B cell (primary cell): ENCODE measurements around the gene ATP8A2. TPM values are rescaled to one million over a fixed set of nuclear protein-coding genes. Genes with fewer than 3 reads are reported as not detected.

Experiments used
- ATAC-seq: fragments of 200-7000 bp; cut with Tn5 transposase; one replicate; pipeline ENCODE4 v1.10.0; 2021; ENCODE audit warnings: low read depth, mild to moderate bottlenecking, moderate number of reproducible peaks, moderate library complexity
- CTCF ChIA-PET: fragments of 350-600 bp; sonication (Branson Sonifier 250); formaldehyde crosslinking; loops from one replicate; lab custom pipeline; 2021; ENCODE audit warnings: antibody characterized with exemption, inconsistent platforms; lab: Charles Lee
- POLR2A ChIA-PET: fragments of 350-600 bp; sonication (Branson Sonifier 250); formaldehyde crosslinking; loops from one replicate; lab custom pipeline; 2021; ENCODE audit warnings: antibody characterized with exemption; lab: Charles Lee
- DNase-seq: peaks from one replicate; pipeline ENCODE4 v3.0.0; 2013
- H2AFZ ChIP-seq: 2 replicates; pipeline ENCODE4 v1.6.1; 2012; ENCODE audit warnings: mild to moderate bottlenecking, low read depth, low read length; ENCODE audit not compliant: insufficient read depth, poor library complexity, severe bottlenecking
- H3K27ac ChIP-seq, 2 donors: 1 replicate in 1 of 2; 2 replicates in 1 of 2; pipeline ENCODE4 v1.5.1; 2012 to 2013; ENCODE audit warnings: low read length in 2 of 2, mild to moderate bottlenecking in 2 of 2, moderate library complexity in 1 of 2
- H3K27me3 ChIP-seq, 4 experiments: fragments of 200-600 bp in 1 of 4; sonication (generic) in 1 of 4; replicated peaks in 1 of 4; 1 replicate in 2 of 4; 2 replicates in 2 of 4; pipeline versions ENCODE4 v1.6.1 to v1.7.0; 2013 to 2016; ENCODE audit warnings: low read length in 3 of 4, mild to moderate bottlenecking in 2 of 4, mixed read lengths in 1 of 4, moderate library complexity in 1 of 4; ENCODE audit not compliant: insufficient read depth in 4 of 4, control insufficient read depth in 3 of 4; ENCODE audit errors: control extremely low read depth in 1 of 4
- H3K36me3 ChIP-seq, 2 experiments: replicated peaks in 1 of 2; 1 replicate in 1 of 2; 2 replicates in 1 of 2; pipeline versions ENCODE4 v1.6.1 to v1.7.1; 2013; ENCODE audit warnings: low read length in 1 of 2; ENCODE audit not compliant: insufficient read depth in 2 of 2, control insufficient read depth in 1 of 2; ENCODE audit errors: control extremely low read depth in 1 of 2, extremely low read depth in 1 of 2
- H3K4me1 ChIP-seq, 2 donors: fragments of 200-600 bp in 1 of 2; sonication (generic) in 1 of 2; 1 replicate in 1 of 2; 2 replicates in 1 of 2; pipeline versions ENCODE4 v1.5.1 to v1.6.1; 2013 to 2017; ENCODE audit warnings: low read length in 2 of 2; ENCODE audit not compliant: control insufficient read depth in 2 of 2, insufficient read depth in 2 of 2
- H3K4me2 ChIP-seq: replicated peaks from 2 replicates; pipeline ENCODE3; 2012; ENCODE audit warnings: mild to moderate bottlenecking, low read depth, low read length; ENCODE audit not compliant: poor library complexity, severe bottlenecking
- H3K4me3 ChIP-seq, 5 experiments: fragments of 200-600 bp in 1 of 5; sonication (generic) in 1 of 5; 1 replicate in 3 of 5; 2 replicates in 2 of 5; pipeline versions ENCODE4 v1.5.1 to v1.7.0; 2011 to 2016; ENCODE audit warnings: low read length in 4 of 5, mild to moderate bottlenecking in 4 of 5, low read depth in 2 of 5, control low read depth in 1 of 5, moderate library complexity in 1 of 5; ENCODE audit not compliant: insufficient read depth in 1 of 5; ENCODE audit errors: control extremely low read depth in 1 of 5, extremely low read depth in 1 of 5
- H3K79me2 ChIP-seq: fragments of 200-600 bp; sonication (generic); one replicate; pipeline ENCODE4 v1.6.0; 2016; ENCODE audit warnings: low read length; ENCODE audit not compliant: control insufficient read depth, insufficient read depth
- H3K9ac ChIP-seq: fragments of 200-600 bp; sonication (generic); 2 replicates; pipeline ENCODE4 v1.6.1; 2017; ENCODE audit warnings: mild to moderate bottlenecking, low read length, moderate library complexity
- H3K9me3 ChIP-seq, 3 donors: one replicate each; pipeline versions ENCODE4 v1.6.1 to v1.7.1; 2013; ENCODE audit warnings: low read length in 2 of 3; ENCODE audit not compliant: control insufficient read depth in 2 of 3, insufficient read depth in 1 of 3; ENCODE audit errors: control extremely low read depth in 1 of 3
- H4K20me1 ChIP-seq: 2 replicates; pipeline ENCODE4 v1.6.0; 2012; ENCODE audit warnings: mild to moderate bottlenecking, low read length; ENCODE audit not compliant: insufficient read depth, control insufficient read depth, poor library complexity, severe bottlenecking
- H3K27ac Mint-ChIP-seq: one replicate; pipeline ENCODE4 v1.8.0; 2021; ENCODE audit warnings: mixed read lengths
- H3K27me3 Mint-ChIP-seq: one replicate; pipeline ENCODE4 v1.8.0; 2021; ENCODE audit warnings: mixed read lengths
- H3K4me1 Mint-ChIP-seq: one replicate; pipeline ENCODE4 v1.8.0; 2021; ENCODE audit warnings: mixed read lengths
- H3K4me3 Mint-ChIP-seq: one replicate; pipeline ENCODE4 v1.8.0; 2021; ENCODE audit warnings: mixed read lengths
- H3K9me3 Mint-ChIP-seq: one replicate; pipeline ENCODE4 v1.8.0; 2022; ENCODE audit warnings: mixed read lengths; ENCODE audit not compliant: insufficient read depth
- EZH2 ChIP-seq: IDR thresholded peaks from 2 replicates; pipeline ENCODE4 v1.6.1; 2012; ENCODE audit warnings: borderline replicate concordance, low read depth, mild to moderate bottlenecking, moderate library complexity, low read length; ENCODE audit not compliant: insufficient read depth, poor library complexity, severe bottlenecking
- WGBS: methylation state at CpG from one replicate; pipeline ENCODE4 v1.1.5; 2013; ENCODE audit warnings: missing lambda C conversion rate; ENCODE audit not compliant: insufficient coverage; 5-methylcytosine and 5-hydroxymethylcytosine counted together
- intact Hi-C: fragments of 100-400 bp; cut with micrococcal nuclease; formaldehyde crosslinking; loops from one replicate; pipeline ENCODE4 v1.10.0; 2022
- polyA plus RNA-seq: library from polyadenylated mRNA; depleted of rRNA; stranded (reverse); fragments of >200 nt; gene quantifications from 2 replicates; pipeline ENCODE4 v1.2.3, GENCODE V29; 2012
- total RNA-seq, 2 donors: library from RNA; stranded (reverse); fragments of 120-200 nt in 1 of 2; gene quantifications; 1 replicate in 1 of 2; 2 replicates in 1 of 2; pipeline versions ENCODE4 v1.2.3 to v1.2.4, GENCODE V29; 2013 to 2022
- TF ChIP-seq, protein P1 (sequence below): fragments of 200-600 bp; IDR thresholded peaks from one replicate; pipeline ENCODE4 v1.8.0; 2022; ENCODE audit warnings: antibody characterized with exemption, mild to moderate bottlenecking

Gene ATP8A2
- total and polyA plus RNA-seq, 2 donors (not counting 1 experiment from before 2014, with no cell fraction given), result not detected

DNA sequence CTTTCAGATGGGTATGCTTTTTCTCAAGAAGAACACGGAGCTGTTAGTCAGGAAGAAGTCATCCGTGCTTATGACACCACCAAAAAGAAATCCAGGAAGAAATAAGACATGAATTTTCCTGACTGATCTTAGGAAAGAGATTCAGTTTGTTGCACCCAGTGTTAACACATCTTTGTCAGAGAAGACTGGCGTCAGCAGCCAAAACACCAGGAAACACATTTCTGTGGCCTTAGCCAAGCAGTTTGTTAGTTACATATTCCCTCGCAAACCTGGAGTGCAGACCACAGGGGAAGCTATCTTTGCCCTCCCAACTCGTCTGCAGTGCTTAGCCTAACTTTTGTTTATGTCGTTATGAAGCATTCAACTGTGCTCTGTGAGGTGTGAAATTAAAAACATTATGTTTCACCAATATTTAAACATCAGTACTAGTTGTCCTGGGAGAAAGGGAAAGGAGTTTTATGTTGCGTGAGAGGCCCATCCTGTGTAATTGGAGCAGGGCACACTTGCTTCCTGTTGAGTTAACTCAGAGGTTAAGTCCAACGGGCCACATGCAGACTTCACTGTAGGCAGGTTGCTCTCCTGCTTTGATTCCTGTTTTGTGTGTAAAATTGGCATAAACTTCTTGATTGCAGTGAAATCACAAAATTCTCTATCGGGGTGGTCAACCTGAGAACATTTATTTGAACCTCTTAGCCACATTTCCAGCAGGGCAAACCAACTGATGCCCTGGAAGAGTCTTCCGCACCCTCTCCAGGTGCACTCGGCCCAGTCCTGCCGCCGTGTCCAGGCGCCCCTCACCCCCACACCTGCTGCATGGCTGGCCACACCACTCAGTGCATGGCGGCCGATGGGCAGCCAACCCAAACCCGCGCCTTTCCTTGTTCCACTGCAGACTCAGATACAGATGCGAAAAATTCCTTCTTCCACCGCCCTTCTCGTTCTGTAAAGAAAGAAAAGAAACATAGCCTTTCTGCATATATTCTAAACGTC, 648.4 kb downstream of the ATP8A2 start:
- no peak overlapping the region for H3K27ac ChIP-seq
- no peaks in the 10 kb centered on the region for H3K9me3 ChIP-seq
- no peaks in the 10 kb centered on the region for H3K4me1 Mint-ChIP-seq
- TF ChIP-seq, protein P1, sequence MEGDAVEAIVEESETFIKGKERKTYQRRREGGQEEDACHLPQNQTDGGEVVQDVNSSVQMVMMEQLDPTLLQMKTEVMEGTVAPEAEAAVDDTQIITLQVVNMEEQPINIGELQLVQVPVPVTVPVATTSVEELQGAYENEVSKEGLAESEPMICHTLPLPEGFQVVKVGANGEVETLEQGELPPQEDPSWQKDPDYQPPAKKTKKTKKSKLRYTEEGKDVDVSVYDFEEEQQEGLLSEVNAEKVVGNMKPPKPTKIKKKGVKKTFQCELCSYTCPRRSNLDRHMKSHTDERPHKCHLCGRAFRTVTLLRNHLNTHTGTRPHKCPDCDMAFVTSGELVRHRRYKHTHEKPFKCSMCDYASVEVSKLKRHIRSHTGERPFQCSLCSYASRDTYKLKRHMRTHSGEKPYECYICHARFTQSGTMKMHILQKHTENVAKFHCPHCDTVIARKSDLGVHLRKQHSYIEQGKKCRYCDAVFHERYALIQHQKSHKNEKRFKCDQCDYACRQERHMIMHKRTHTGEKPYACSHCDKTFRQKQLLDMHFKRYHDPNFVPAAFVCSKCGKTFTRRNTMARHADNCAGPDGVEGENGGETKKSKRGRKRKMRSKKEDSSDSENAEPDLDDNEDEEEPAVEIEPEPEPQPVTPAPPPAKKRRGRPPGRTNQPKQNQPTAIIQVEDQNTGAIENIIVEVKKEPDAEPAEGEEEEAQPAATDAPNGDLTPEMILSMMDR, result no peak
- TF ChIP-seq EZH2, result no peak
- no peak for ATAC-seq
- H3K27me3 ChIP-seq, result no peaks in the 10 kb centered on the region
- no peak for DNase-seq
- H3K79me2 ChIP-seq, result no peaks in the 10 kb centered on the region
- no peak overlapping the region for H3K4me2 ChIP-seq
- ChIA-PET POLR2A (no interaction called here), CTCF (no interaction called here)
- WGBS, result 83% methylated on average over 13 of the region's 22 CpGs
- H3K36me3 ChIP-seq, result no peaks in the 10 kb centered on the region
- no peaks in the 10 kb centered on the region for H4K20me1 ChIP-seq
- H3K27me3 Mint-ChIP-seq, result peaks cover 30% of the 10 kb centered on the region
- H3K27ac Mint-ChIP-seq, result no peak overlapping the region
- H3K9me3 Mint-ChIP-seq, result no peaks in the 10 kb centered on the region
- H3K4me3 ChIP-seq, result no peak overlapping the region
- no peak overlapping the region for H2AFZ ChIP-seq
- no peak overlapping the region for H3K4me3 Mint-ChIP-seq
- intact Hi-C loops, result no loop called here
- H3K4me1 ChIP-seq, result no peaks in the 10 kb centered on the region
- H3K9ac ChIP-seq, result no peak overlapping the region

DNA sequence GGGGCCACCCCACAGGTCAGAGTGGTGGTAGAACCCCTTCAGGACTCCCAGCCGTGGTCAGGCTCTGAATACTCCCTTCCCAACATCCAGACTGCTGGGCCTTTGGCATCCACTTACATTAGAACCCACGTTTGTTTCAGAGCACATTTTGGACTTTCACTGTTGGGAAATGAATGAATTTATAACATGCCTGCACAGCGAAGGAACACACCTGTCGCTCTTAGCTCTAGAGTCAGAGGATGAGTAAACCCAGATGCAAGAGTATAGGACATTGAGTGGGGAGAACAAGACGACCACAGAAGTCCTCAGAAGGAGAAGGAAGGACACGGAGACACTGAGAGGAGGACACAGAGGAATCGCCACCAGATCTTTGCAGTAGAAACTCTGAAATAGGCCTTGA, 649.1 kb downstream of the ATP8A2 start:
- Mint-ChIP-seq H3K27ac (no peak overlapping the region), H3K4me3 (no peak overlapping the region), H3K27me3 (peaks cover 29% of the 10 kb centered on the region), H3K9me3 (no peaks in the 10 kb centered on the region), H3K4me1 (no peaks in the 10 kb centered on the region)
- TF ChIP-seq EZH2, result no peak
- TF ChIP-seq, protein P1, result no peak
- H3K27me3 ChIP-seq, result no peaks in the 10 kb centered on the region
- H4K20me1 ChIP-seq, result no peaks in the 10 kb centered on the region
- no peaks in the 10 kb centered on the region for H3K79me2 ChIP-seq
- H3K27ac ChIP-seq, result no peak overlapping the region
- no peak overlapping the region for H3K4me3 ChIP-seq
- H3K4me1 ChIP-seq, result no peaks in the 10 kb centered on the region
- H3K4me2 ChIP-seq, result no peak overlapping the region
- H3K9me3 ChIP-seq, result no peaks in the 10 kb centered on the region
- intact Hi-C loops, result no loop called here
- POLR2A ChIA-PET, result no interaction called here
- H3K9ac ChIP-seq, result no peak overlapping the region
- no peaks in the 10 kb centered on the region for H3K36me3 ChIP-seq
- CTCF ChIA-PET, result no interaction called here
- DNase-seq, result no peak
- ATAC-seq, result no peak
- no peak overlapping the region for H2AFZ ChIP-seq
- WGBS, result 81% methylated on average over 6 of the region's 7 CpGs
